NT2/D1 (cell line): ENCODE measurements around the gene SHB.

ENCODE experiments used
- YY1 ChIP-seq: IDR thresholded peaks from 2 replicates; pipeline ENCODE4 v1.6.1; 2011; ENCODE audit not compliant: insufficient read length, insufficient read depth
- ZNF274 ChIP-seq: IDR thresholded peaks from 2 replicates; pipeline ENCODE4 v1.6.1; 2011; ENCODE audit warnings: mild to moderate bottlenecking, low read depth, low read length

GRCh38 chr9:38112049-38112448, 43.0 kb upstream of the SHB start:
- TF ChIP-seq ZNF274: no peak
- no peak for TF ChIP-seq YY1
